ENCODE results near the gene HRAS. TPM values are rescaled to one million over a fixed set of nuclear protein-coding genes. Genes with fewer than 3 reads are reported as not detected.

The HRAS gene
- total RNA-seq, 2 donors from 2014 or later, result 64.8 to 68.2 TPM

GRCh38 chr11:555780-556661 is 20.6 kb upstream of the HRAS start:
- WGBS, 2 experiments (ENCODE audit: insufficient coverage in 1 of 2, insufficient read length in 1 of 2), result 11 to 13% methylated on average over 59 to 104 of the region's 104 CpGs
- peak overlapping the region; percentile 62 for H3K4me3 ChIP-seq (ENCODE audit: low read length)
- H3K27ac ChIP-seq (ENCODE audit: low read depth, low read length), result no peak overlapping the region
- Mint-ChIP-seq H3K4me3 (peak overlapping the region; percentile 54), H3K27me3 (ENCODE audit: insufficient read depth) (peaks cover 31% of the 10 kb centered on the region), H3K36me3 (ENCODE audit: low read depth) (peaks cover 3% of the 10 kb centered on the region), H3K27ac (no peak overlapping the region), H3K9me3 (no peaks in the 10 kb centered on the region), H3K4me1 (peaks cover 4% of the 10 kb centered on the region)
- no peaks in the 10 kb centered on the region for H3K36me3 ChIP-seq (ENCODE audit: control insufficient read depth, insufficient read depth, low read length)
- peaks cover 32% of the 10 kb centered on the region for H3K27me3 ChIP-seq (ENCODE audit: control insufficient read depth, insufficient read depth, low read length, poor library complexity, severe bottlenecking)
- H3K4me1 ChIP-seq (ENCODE audit: control insufficient read depth, insufficient read depth, low read length), result peaks cover 3% of the 10 kb centered on the region
- TF ChIP-seq CTCF (conservative IDR thresholded peaks at IDR 0.05), result no peak
- peak; percentile 77 for DNase-seq
- H3K9ac ChIP-seq (ENCODE audit: extremely low read depth, low read length, poor library complexity, severe bottlenecking), result no peak overlapping the region
- H3K9me3 ChIP-seq (ENCODE audit: control insufficient read depth, low read length), result no peaks in the 10 kb centered on the region

DNA sequence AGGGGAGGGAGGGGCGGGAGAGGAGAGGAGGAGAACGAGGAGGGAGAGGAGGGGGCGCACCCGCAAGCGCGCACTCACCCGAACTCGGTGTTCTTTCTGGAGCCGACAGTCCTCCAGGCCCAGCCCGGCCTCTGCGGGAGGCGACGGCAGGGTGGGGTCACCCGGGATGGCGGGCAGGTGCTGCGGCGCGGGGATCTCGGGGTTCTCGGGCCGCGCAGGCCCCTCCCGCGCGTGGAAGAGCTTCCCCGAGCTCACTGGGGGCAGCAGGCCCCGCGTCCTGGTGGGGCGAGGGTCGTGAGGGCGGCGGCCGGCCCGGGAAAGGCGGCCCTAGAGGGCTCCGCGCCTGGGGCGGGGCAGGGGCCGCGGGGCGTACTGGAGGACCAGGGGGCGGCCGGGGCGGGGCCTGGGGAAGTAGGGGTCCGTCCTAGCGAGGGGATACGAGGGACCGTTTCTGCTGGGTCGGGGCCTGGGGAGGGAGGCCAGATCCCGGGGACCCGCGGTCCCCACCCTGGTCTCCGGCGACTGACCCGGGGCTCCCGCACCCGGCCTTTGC is 19.9 kb upstream of the HRAS start:
- Histone ChIP-seq H3K4me3 (ENCODE audit: low read length) (peak overlapping the region; percentile 60), H3K36me3 (ENCODE audit: control insufficient read depth, insufficient read depth, low read length) (no peaks in the 10 kb centered on the region), H3K9me3 (ENCODE audit: control insufficient read depth, low read length) (no peaks in the 10 kb centered on the region), H3K27me3 (ENCODE audit: control insufficient read depth, insufficient read depth, low read length, poor library complexity, severe bottlenecking) (peaks cover 32% of the 10 kb centered on the region), H3K4me1 (ENCODE audit: control insufficient read depth, insufficient read depth, low read length) (peaks cover 3% of the 10 kb centered on the region), H3K27ac (ENCODE audit: low read depth, low read length) (no peak overlapping the region), H3K9ac (ENCODE audit: extremely low read depth, low read length, poor library complexity, severe bottlenecking) (no peak overlapping the region)
- Mint-ChIP-seq H3K36me3 (ENCODE audit: low read depth) (peaks cover 5% of the 10 kb centered on the region), H3K9me3 (no peaks in the 10 kb centered on the region), H3K27ac (no peak overlapping the region), H3K27me3 (ENCODE audit: insufficient read depth) (peaks cover 31% of the 10 kb centered on the region), H3K4me3 (peak overlapping the region; percentile 54), H3K4me1 (peaks cover 4% of the 10 kb centered on the region)
- WGBS, 2 experiments (ENCODE audit: insufficient coverage in 1 of 2, insufficient read length in 1 of 2), result 1% methylated on average over 26 to 56 of the region's 57 CpGs
- no peak for TF ChIP-seq CTCF (conservative IDR thresholded peaks at IDR 0.05)
- DNase-seq, result no peak

DNA sequence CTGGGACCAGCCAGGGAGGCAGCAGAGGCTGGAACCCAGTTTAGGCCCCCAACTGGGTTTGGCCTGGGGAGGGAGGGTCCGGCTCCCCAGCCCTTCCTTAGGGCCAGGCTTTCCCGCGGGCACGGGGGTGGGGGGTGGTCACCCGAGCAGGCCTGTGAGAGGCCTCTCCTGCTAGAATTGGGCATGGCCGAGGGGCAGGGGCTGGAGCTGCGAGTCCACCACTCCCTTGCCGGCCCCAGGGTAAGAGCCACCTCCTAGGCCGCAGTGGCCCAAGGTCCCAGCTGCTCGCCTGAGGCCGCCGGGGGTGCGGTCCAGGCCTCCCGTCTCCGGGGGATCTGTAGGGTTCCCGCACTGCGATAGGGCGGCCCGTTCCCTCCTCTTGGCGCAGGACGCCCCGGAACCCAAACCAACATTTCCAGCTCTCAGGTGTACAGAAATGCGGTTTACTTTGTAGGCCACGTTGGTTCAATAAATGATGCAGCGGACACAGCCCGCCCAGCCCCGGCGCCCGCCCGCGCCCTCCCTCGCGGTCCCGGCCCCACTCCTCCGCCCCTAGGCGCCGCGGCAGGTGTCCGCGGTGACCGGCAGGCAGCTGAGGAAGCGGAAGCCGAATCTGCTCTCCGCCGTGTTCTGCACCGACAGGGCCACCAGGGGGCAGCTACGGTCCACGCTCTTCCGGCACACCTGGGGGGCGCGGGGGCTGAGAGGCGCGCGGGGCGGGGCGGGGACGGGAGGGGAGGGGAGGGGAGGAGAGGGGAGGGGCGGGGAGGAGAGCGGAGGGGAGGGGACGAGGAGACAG is 19.3 kb upstream of the HRAS start:
- Histone ChIP-seq H3K27ac (ENCODE audit: low read depth, low read length) (no peak overlapping the region), H3K4me3 (ENCODE audit: low read length) (no peak overlapping the region), H3K9me3 (ENCODE audit: control insufficient read depth, low read length) (no peaks in the 10 kb centered on the region), H3K36me3 (ENCODE audit: control insufficient read depth, insufficient read depth, low read length) (no peaks in the 10 kb centered on the region), H3K27me3 (ENCODE audit: control insufficient read depth, insufficient read depth, low read length, poor library complexity, severe bottlenecking) (peaks cover 32% of the 10 kb centered on the region), H3K4me1 (ENCODE audit: control insufficient read depth, insufficient read depth, low read length) (no peaks in the 10 kb centered on the region), H3K9ac (ENCODE audit: extremely low read depth, low read length, poor library complexity, severe bottlenecking) (no peak overlapping the region)
- peak overlapping the region; percentile 54 for H3K4me3 Mint-ChIP-seq
- H3K4me1 Mint-ChIP-seq, result no peaks in the 10 kb centered on the region
- peak; percentile 93 for DNase-seq
- H3K9me3 Mint-ChIP-seq, result no peaks in the 10 kb centered on the region
- H3K36me3 Mint-ChIP-seq (ENCODE audit: low read depth), result peaks cover 5% of the 10 kb centered on the region
- H3K27me3 Mint-ChIP-seq (ENCODE audit: insufficient read depth), result peaks cover 31% of the 10 kb centered on the region
- TF ChIP-seq CTCF (conservative IDR thresholded peaks at IDR 0.05), result peak; percentile 77
- 25 to 31% methylated on average over 30 to 43 of the region's 60 CpGs for WGBS, 2 experiments (ENCODE audit: insufficient coverage in 1 of 2, insufficient read length in 1 of 2)
- H3K27ac Mint-ChIP-seq, result no peak overlapping the region
